Stimulated activated CD8-positive, alpha-beta memory T cell treated with anti-CD3 and anti-CD28 coated beads, Interleukin-7, amount 100 ng/mL, for 48 hours (primary cell): ENCODE data around the gene GRK7.
"Not testable (repeated sequence)": the region's sequence is repeated elsewhere in the genome, so short reads cannot be mapped to it uniquely, and the experiment has no call there.

ENCODE experiments used
- DNase-seq, 2 donors: peaks; one replicate each; pipeline ENCODE4 v3.0.0-alpha.2; 2020; ENCODE audit warnings: low read depth in 1 of 2; ENCODE audit errors: extremely low read depth in 1 of 2

Gene GRK7

DNA sequence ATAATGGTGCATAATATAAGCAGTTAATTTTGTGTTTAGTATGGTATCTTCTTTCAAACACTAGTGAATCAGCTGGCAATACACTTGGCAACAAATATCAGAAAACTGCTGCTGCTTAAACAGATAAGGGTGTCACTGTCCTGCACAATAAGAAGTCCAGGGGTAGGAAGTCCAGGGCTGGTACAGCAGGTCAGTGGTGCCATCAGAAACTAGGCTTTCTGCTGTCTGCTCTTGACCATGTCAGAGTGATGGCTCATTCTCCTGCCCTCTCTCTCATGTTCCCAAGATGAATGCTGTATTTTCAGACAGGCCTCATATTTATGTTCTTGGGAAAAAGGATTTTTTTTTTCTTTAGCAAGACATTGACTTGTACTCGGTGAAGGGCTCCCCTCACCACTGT is 9.2 kb upstream of the GRK7 start:
- DNase-seq = no peak

DNA sequence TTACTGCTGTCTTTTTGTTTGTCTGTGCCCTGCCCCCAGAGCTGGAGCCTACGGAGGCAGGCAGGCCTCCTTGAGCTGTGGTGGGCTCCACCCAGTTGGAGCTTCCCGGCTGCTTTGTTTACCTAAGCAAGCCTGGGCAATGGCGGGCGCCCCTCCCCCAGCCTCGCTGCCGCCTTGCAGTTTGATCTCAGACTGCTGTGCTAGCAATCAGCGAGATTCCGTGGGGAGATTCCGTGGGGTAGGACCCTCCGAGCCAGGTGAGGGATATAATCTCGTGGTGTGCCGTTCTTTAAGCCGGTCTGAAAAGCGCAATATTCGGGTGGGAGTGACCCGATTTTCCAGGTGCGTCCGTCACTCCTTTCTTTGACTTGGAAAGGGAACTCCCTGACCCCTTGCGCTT is 656 bp upstream of the GRK7 start:
- not testable (repeated sequence) for DNase-seq

GRCh38 chr3:141764045-141764444 is 837 bp downstream of the GRK7 start:
- no peak for DNase-seq

- no peak for DNase-seq
These were observed 1.3 kb downstream of the GRK7 start for GRCh38 chr3:141764465-141764864.

DNA sequence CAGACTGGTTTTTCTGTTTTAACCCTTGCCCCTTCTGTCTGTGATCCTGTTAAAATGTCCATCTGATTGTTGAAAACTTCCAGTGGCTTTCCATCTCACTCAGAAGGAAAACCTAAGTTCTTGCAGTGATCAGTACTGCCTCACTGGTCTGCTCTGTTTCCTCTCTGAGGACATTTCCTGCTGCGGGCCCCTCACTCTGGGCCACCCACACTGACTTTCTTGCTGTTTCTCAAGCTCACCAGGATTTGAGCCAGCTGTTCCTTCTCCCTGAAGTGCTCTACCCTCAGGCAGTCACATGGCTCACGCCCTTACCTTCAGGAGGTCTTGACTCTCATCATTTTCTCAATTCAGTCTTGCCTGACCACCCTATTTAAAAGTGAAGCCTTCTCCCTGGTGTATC is 1.8 kb downstream of the GRK7 start:
- DNase-seq = no peak

DNA sequence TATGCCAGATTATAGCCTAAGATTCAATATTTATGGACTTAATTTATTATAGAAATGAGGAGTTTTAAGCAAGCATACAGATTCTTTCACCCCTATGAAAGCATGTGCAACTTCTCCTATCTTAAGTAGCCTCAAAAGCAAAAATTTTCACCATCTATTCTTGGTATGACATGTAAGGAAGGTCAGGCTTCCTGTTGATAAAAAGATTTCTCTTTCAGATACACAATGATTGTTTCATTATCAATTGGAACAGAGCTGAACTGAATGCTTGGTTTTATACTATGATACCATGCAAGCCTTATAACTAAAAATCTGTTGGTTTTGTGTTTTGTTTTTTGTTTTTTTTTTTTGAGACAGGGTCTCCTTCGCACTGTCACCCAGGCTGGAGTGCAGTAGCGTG is 3.9 kb downstream of the GRK7 start:
- DNase-seq = no peak

DNA sequence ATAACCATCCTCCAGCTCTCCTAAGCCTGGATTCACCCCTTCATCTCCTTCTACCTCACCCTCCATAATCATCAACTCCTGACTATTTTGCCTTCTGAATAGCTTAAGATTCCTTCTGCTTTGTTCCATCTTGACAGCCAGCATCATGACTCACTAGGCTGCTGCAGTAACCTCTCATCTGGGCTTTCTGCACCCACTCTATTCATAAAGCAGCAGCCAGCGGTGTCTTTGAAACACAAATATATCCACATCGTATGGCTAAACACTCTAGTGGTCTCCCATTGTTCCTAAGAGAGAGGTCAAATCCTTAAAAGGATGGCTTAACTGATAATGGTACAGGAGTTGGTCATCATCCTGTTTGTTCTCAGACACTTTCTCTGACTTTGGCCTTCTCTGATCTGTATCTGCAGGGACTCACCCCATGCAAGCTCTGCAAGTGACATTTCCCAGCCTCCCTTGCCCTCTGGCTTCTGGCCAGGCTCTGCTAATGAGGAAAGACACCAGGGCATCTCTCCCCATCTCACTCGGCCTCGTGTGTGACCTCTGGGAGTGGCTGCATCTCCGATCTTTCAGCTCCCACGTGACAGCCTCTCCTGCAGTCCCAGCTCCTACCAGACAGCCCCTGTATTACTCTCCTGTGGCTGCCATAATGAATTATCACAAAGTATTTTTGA is 6.2 kb downstream of the GRK7 start:
- DNase-seq = no peak

DNA sequence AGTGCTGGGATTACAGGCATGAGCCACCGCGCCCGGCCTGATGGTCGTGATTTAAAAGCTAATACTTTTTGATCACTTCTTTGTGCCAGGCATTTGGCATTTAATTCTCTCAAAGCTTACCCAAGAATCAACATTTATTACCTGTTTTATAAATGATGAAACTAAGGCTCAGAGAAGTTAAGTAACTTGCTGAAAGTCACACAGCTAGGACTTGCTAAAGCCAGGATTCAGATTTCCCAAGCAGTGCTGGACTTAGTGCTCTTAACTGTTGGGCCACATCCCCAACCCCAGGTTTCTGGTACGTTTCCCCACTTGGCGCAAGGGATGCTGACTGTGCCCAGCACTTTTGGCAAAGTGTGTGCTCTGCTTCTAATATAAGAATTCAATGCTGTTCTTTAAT is 10.5 kb downstream of the GRK7 start:
- DNase-seq = no peak

GRCh38 chr3:141776376-141776775 is 13.2 kb downstream of the GRK7 start:
- no peak for DNase-seq

- DNase-seq = no peak
These were observed 13.7 kb downstream of the GRK7 start for GRCh38 chr3:141776885-141777284.

DNA sequence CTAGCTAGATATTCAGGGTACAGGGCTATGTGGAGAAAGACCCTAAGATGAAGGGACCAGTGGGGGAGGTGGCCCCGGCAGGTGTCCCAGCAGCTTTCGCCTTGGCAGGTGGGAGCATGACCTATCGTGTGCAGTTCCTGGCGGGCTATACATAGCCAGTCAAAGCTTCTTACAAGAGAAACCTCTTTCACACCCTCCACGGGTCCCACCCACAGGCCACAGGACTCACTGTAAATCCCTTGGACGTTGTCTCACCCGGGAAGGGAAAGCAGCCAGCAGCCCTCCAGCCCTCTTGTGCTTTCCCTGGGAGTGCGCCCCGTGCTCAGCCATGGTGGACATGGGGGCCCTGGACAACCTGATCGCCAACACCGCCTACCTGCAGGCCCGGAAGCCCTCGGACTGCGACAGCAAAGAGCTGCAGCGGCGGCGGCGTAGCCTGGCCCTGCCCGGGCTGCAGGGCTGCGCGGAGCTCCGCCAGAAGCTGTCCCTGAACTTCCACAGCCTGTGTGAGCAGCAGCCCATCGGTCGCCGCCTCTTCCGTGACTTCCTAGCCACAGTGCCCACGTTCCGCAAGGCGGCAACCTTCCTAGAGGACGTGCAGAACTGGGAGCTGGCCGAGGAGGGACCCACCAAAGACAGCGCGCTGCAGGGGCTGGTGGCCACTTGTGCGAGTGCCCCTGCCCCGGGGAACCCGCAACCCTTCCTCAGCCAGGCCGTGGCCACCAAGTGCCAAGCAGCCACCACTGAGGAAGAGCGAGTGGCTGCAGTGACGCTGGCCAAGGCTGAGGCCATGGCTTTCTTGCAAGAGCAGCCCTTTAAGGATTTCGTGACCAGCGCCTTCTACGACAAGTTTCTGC is 15.0 kb downstream of the GRK7 start:
- DNase-seq = no peak

GRCh38 chr3:141779667-141780066 is 16.5 kb downstream of the GRK7 start:
- DNase-seq = no peak

DNA sequence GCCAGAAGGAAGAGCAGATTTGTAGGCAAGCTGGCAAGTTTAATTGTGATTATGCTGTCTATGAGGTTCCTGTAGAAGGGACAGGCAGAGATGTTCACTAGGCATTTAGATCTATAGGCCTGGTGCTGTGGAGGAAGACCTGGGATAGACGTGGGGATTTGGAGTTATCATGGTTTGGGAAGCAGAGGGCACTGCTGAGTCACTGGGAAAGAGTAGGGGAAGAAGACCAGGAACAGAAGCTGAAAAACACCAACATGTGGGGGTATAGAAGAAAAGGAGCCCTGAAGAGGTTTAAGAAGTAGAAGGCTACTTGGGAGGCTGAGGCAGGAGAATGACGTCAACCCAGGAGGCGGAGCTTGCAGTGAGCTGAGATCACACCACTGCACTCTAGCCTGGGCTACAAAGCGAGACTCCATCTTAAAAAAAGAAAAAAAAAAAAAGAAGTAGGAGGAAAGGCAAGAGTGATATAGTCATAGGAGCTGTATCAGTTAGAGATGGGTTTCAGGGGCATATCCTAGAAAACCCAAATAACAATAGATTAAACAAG is 19.3 kb downstream of the GRK7 start:
- DNase-seq = no peak

DNA sequence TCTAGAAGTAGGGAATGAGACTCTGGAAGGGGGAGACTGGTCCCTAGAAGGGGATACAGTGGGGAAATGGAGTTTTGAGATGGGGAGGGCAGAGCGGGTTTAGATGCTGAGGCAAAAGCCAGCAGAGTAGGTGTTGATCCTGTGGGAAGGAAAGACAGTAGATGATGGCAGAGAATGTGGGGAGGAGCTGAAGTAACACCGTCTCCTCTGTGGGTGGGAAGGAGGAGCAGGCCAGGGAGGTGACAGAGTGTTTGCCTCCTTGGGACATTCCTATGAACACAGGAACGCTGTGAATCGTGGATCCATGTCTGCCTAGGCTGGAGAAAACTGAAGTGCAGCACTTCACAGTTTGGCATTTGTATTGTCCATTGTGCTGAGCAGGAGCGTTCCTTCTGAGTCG is 20.4 kb downstream of the GRK7 start:
- DNase-seq = no peak

GRCh38 chr3:141784096-141784495 is 20.9 kb downstream of the GRK7 start:
- no peak for DNase-seq

DNA sequence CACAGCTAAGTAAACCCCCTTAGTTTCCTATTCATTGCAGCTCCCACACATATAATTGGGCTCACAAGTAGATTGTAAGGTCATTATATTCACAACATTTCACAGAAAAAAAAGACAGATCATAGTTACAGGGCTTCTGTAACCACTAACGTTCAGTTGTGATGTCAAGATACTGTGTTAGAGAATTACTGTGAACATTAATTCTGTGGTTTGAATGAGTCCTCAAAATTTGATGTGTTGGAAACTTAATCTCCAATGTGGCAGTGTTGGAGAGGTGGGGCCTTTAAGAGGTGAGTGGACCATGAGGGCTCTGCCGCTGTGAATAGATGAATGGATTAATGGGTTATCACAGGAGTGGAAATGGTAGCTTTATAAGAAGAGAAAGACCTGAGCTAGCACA is 21.3 kb downstream of the GRK7 start:
- no peak for DNase-seq

DNA sequence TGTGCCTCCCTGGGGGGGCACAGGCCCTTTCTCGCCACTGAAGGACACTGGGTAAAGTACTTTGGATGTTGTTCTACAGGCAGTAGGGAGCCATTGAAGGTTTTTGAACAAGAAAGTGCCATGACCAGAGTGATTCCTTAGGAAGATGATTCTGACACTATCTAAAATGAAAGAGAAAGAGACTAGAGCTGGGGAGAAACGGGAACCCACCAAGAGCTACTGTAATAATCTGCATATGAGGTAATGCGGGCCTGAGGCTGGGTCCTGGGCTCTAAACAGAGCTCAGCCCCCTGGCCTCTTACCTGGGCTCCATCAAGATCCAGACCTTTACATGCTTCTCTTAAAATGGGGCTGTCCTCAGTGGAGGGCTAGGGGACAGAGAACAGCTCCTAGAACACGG is 24.9 kb downstream of the GRK7 start:
- DNase-seq = no peak

GRCh38 chr3:141788750-141789149 is 25.5 kb downstream of the GRK7 start:
- DNase-seq = not testable (repeated sequence)

DNA sequence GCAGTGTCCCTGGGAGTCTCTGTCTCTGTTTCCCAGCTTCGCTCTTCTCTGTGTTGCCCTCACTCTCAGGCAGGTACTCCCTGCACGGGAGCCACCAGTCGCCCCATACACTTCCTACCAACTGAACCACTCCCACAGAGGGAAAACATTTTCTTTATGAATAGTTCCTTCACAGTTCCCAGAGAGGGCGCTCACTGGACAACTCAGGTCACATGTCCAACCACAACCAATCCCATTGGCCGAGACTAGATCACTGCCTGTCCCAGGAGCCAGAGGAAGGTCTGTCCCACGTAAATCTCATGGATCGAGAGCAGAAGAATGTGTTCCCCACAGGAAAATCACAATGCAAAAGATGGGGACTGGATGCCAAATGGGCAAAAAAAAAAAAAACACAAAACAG is 26.1 kb downstream of the GRK7 start:
- no peak for DNase-seq

DNA sequence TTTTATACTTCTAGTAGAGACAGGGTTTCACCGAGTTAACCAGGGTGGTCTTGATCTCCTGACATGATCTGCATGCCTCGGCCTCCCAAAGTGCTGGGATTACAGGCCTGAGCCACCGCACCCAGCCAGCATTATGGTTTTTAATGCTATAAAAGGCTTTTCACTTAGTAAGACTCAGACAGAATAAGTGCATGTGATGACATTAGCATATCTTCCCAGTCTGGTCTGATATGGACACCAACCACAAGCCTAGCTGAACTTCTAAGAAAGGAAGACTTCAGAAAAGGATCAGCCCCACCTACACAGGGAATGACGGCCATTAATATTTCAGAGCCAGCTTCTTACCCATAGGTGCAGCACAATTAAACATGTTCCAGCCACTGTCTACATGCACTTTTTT is 27.0 kb downstream of the GRK7 start:
- no peak for DNase-seq

DNA sequence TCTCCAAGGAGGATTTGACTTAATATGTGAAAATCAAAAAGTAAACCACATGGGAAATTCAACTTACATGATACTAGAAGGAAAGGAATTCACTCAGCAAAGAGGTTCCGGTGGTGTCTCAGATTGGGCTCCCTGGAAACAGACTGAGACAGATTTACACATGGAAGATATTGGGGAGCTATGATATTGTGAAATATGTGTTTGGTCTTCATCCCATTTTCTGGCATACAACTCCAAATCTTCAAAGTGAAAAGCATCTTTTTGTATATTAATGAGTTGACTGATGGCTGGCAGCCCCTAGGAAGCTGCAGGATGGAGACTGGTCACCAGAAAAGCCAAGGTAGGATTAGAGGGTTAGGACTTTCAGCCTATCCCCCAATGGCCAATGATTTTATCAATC is 29.3 kb downstream of the GRK7 start:
- no peak for DNase-seq
